Panc1 (cell line): ENCODE results near the gene RAP1GAP2. TPM values are rescaled to one million over a fixed set of nuclear protein-coding genes. Genes with fewer than 3 reads are reported as not detected.

Experiments used
- ATAC-seq: fragments of 200-7000 bp; cut with Tn5 transposase; 2 replicates; pipeline ENCODE4 v1.9.1; 2020; ENCODE audit warnings: mild to moderate bottlenecking, moderate library complexity
- BruUV-seq: library from RNA; stranded (reverse); fragments of 400-500 nt; replicated peaks from 2 replicates; lab custom pipeline; 2021; lab: Mats Ljungman, UMichigan
- CTCF ChIA-PET: fragments of 300-600 bp; sonication (Branson Sonifier 250); formaldehyde crosslinking; loops from one replicate; lab custom pipeline; 2022; ENCODE audit warnings: antibody characterized with exemption; lab: Charles Lee
- POLR2A ChIA-PET: fragments of 300-600 bp; sonication (Branson Sonifier 250); formaldehyde crosslinking; loops from one replicate; lab custom pipeline; 2022; ENCODE audit warnings: antibody characterized with exemption; lab: Charles Lee
- DNase-seq: peaks from one replicate; pipeline ENCODE4 v3.0.0-alpha.2; 2010; ENCODE audit warnings: low read depth, low spot score
- H3K27ac ChIP-seq: 2 replicates; pipeline ENCODE4 v1.5.1; 2011; ENCODE audit warnings: mild to moderate bottlenecking, low read length, inconsistent platforms
- H3K27me3 ChIP-seq: fragments of 200-500 bp; sonication (Bioruptor generic); 2 replicates; pipeline ENCODE4 v1.6.0; 2014; ENCODE audit warnings: low read length, inconsistent platforms; ENCODE audit not compliant: control insufficient read depth, insufficient read depth
- H3K36me3 ChIP-seq: fragments of 200-500 bp; sonication (Bioruptor generic); 2 replicates; pipeline ENCODE4 v1.5.1; 2014; ENCODE audit warnings: inconsistent platforms, mild to moderate bottlenecking, low read length, moderate library complexity; ENCODE audit not compliant: control insufficient read depth, insufficient read depth
- H3K4me1 ChIP-seq: 2 replicates; pipeline ENCODE4 v1.5.1; 2011; ENCODE audit warnings: inconsistent platforms, mild to moderate bottlenecking, low read length, moderate library complexity; ENCODE audit not compliant: control insufficient read depth, insufficient read depth
- H3K4me3 ChIP-seq, 2 experiments: 2 replicates each; pipeline ENCODE4 v1.5.1; 2011 to 2012; ENCODE audit warnings: low read depth in 2 of 2, low read length in 2 of 2, mild to moderate bottlenecking in 2 of 2, inconsistent platforms in 1 of 2, moderate library complexity in 1 of 2
- H3K9me3 ChIP-seq: fragments of 200-500 bp; sonication (Bioruptor generic); 2 replicates; pipeline ENCODE4 v1.5.1; 2014; ENCODE audit warnings: low read depth, mild to moderate bottlenecking, inconsistent platforms, low read length, moderate library complexity; ENCODE audit not compliant: control insufficient read depth, insufficient read depth
- POLR2AphosphoS5 ChIP-seq: IDR thresholded peaks from 2 replicates; pipeline ENCODE4 v1.6.1; 2012; ENCODE audit warnings: mild to moderate bottlenecking, low read depth, low read length, moderate library complexity
- SIN3A ChIP-seq: IDR thresholded peaks from 2 replicates; pipeline ENCODE4 v1.6.1; 2012; ENCODE audit warnings: low read depth, mild to moderate bottlenecking, low read length, moderate library complexity, borderline replicate concordance; ENCODE audit not compliant: insufficient read depth
- TCF7L2 ChIP-seq: IDR thresholded peaks from 2 replicates; pipeline ENCODE4 v1.6.1; 2011; ENCODE audit warnings: mild to moderate bottlenecking, low read depth, low read length, inconsistent platforms
- in situ Hi-C: cut with HindIII; loops from 2 replicates; pipeline ENCODE4 v1.10.0; 2016; ENCODE audit warnings: low sequenced_read_pairs, low pct_unique_long_range_greater_than_20kb
- intact Hi-C: fragments of 100-400 bp; cut with micrococcal nuclease; formaldehyde crosslinking; loops from one replicate; pipeline ENCODE4 v1.10.0; 2022; ENCODE audit not compliant: unreplicated experiment
- total RNA-seq: library from RNA; stranded (reverse); gene quantifications from one replicate; pipeline ENCODE4 v1.2.1, GENCODE V29; 2021; ENCODE audit not compliant: unreplicated experiment
- TF ChIP-seq, protein P1 (sequence below): fragments of 450-650 bp; IDR thresholded peaks from 2 replicates; pipeline ENCODE4 v1.5.1; 2017; ENCODE audit warnings: mild to moderate bottlenecking
- TF ChIP-seq, protein P2 (sequence below), 2 experiments: IDR thresholded peaks; 2 replicates each; pipeline ENCODE4 v1.6.1; 2011 to 2012; ENCODE audit warnings: low read depth in 2 of 2, control low read depth in 1 of 2, low read length in 1 of 2, mild to moderate bottlenecking in 1 of 2, moderate library complexity in 1 of 2; ENCODE audit not compliant: insufficient read depth in 1 of 2

Gene RAP1GAP2
- total RNA-seq, 1 experiment from 2014 or later = 10.0 TPM

DNA sequence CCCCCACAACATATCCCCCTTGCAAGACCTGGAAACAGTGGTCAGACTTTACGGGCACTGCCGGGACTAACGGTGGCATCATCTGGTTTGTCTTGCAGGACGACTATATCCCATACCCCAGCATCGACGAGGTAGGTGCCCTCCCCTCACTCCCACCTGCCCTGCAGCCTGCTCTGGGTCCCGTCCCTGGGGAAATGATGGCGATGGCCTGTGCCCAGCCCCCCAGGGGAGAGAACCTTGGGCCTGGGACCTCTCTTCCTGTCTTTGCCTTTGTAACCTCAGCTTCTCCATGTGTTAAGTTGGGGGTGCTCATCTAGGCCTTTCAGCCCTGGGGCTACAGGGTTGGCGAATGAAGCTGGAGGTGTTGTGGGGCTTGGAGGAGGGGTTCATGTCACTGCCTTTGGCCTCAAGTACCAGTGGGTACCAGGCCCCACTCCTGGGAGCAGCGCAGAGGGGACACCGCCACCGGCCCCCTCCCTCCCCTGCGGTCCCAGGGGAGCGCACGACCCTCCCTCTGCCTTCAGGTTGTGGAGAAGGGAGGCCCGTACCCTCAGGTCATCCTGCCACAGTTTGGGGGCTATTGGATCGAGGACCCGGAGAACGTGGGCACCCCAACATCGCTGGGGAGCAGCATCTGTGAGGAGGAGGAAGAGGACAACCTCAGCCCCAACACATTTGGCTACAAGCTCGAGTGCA lies 167.2 kb downstream of the RAP1GAP2 start:
- H3K9me3 ChIP-seq = no peaks in the 10 kb centered on the region
- in situ Hi-C loops = no loop called here
- no peak overlapping the region for H3K27ac ChIP-seq
- DNase-seq = no peak
- H3K27me3 ChIP-seq = no peaks in the 10 kb centered on the region
- no peak for TF ChIP-seq POLR2AphosphoS5
- TF ChIP-seq TCF7L2 = no peak
- TF ChIP-seq SIN3A = no peak
- TF ChIP-seq, protein P1, sequence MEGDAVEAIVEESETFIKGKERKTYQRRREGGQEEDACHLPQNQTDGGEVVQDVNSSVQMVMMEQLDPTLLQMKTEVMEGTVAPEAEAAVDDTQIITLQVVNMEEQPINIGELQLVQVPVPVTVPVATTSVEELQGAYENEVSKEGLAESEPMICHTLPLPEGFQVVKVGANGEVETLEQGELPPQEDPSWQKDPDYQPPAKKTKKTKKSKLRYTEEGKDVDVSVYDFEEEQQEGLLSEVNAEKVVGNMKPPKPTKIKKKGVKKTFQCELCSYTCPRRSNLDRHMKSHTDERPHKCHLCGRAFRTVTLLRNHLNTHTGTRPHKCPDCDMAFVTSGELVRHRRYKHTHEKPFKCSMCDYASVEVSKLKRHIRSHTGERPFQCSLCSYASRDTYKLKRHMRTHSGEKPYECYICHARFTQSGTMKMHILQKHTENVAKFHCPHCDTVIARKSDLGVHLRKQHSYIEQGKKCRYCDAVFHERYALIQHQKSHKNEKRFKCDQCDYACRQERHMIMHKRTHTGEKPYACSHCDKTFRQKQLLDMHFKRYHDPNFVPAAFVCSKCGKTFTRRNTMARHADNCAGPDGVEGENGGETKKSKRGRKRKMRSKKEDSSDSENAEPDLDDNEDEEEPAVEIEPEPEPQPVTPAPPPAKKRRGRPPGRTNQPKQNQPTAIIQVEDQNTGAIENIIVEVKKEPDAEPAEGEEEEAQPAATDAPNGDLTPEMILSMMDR = no peak
- TF ChIP-seq, protein P2, sequence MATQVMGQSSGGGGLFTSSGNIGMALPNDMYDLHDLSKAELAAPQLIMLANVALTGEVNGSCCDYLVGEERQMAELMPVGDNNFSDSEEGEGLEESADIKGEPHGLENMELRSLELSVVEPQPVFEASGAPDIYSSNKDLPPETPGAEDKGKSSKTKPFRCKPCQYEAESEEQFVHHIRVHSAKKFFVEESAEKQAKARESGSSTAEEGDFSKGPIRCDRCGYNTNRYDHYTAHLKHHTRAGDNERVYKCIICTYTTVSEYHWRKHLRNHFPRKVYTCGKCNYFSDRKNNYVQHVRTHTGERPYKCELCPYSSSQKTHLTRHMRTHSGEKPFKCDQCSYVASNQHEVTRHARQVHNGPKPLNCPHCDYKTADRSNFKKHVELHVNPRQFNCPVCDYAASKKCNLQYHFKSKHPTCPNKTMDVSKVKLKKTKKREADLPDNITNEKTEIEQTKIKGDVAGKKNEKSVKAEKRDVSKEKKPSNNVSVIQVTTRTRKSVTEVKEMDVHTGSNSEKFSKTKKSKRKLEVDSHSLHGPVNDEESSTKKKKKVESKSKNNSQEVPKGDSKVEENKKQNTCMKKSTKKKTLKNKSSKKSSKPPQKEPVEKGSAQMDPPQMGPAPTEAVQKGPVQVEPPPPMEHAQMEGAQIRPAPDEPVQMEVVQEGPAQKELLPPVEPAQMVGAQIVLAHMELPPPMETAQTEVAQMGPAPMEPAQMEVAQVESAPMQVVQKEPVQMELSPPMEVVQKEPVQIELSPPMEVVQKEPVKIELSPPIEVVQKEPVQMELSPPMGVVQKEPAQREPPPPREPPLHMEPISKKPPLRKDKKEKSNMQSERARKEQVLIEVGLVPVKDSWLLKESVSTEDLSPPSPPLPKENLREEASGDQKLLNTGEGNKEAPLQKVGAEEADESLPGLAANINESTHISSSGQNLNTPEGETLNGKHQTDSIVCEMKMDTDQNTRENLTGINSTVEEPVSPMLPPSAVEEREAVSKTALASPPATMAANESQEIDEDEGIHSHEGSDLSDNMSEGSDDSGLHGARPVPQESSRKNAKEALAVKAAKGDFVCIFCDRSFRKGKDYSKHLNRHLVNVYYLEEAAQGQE (IDR thresholded peaks at IDR 0.05; ENCODE audit: insufficient read depth in 1 of 2, low read depth in 2 of 2, low read length in 1 of 2) = no peak
- CTCF ChIA-PET = interaction anchor here (0.7 kb wide), 1 partner anchor 581 kb away, joined by 13 read pairs; no protein-coding TSS in a partner anchor
- intact Hi-C loops = no loop called here
- H3K4me1 ChIP-seq = peaks cover 30% of the 10 kb centered on the region
- no TSS peak for BruUV-seq
- no peak overlapping the region for H3K4me3 ChIP-seq
- ATAC-seq = no peak
- no peaks in the 10 kb centered on the region for H3K36me3 ChIP-seq
- POLR2A ChIA-PET = no interaction called here

GRCh38 chr17:2964028-2964356 lies 167.8 kb downstream of the RAP1GAP2 start:
- ChIA-PET CTCF (interaction anchor here (0.7 kb wide), 1 partner anchor 581 kb away, joined by 13 read pairs; no protein-coding TSS in a partner anchor), POLR2A (interaction anchor here (0.5 kb wide), 1 partner anchor 937 kb away, joined by 3 read pairs; no protein-coding TSS in a partner anchor)
- ATAC-seq (no peak), DNase-seq (no peak)
- intact Hi-C loops (no loop called here), in situ Hi-C loops (no loop called here)
- peaks cover 30% of the 10 kb centered on the region for H3K4me1 ChIP-seq
- H3K27me3 ChIP-seq = no peaks in the 10 kb centered on the region
- H3K4me3 ChIP-seq = no peak overlapping the region
- no TSS peak for BruUV-seq
- H3K36me3 ChIP-seq = no peaks in the 10 kb centered on the region
- no peaks in the 10 kb centered on the region for H3K9me3 ChIP-seq
- H3K27ac ChIP-seq = no peak overlapping the region
- TF ChIP-seq SIN3A (no peak), TCF7L2 (no peak), POLR2AphosphoS5 (no peak)
- TF ChIP-seq, protein P1 = no peak
- TF ChIP-seq, protein P2 (IDR thresholded peaks at IDR 0.05; ENCODE audit: insufficient read depth in 1 of 2, low read depth in 2 of 2, low read length in 1 of 2) = no peak
